Measurements from ENCODE around the gene ERCC2. TPM values are rescaled to one million over a fixed set of nuclear protein-coding genes. Genes with fewer than 3 reads are reported as not detected.

Gene ERCC2
- total RNA-seq, 3 donors from 2014 or later: 6.4 to 11.5 (median 9.5) TPM

DNA sequence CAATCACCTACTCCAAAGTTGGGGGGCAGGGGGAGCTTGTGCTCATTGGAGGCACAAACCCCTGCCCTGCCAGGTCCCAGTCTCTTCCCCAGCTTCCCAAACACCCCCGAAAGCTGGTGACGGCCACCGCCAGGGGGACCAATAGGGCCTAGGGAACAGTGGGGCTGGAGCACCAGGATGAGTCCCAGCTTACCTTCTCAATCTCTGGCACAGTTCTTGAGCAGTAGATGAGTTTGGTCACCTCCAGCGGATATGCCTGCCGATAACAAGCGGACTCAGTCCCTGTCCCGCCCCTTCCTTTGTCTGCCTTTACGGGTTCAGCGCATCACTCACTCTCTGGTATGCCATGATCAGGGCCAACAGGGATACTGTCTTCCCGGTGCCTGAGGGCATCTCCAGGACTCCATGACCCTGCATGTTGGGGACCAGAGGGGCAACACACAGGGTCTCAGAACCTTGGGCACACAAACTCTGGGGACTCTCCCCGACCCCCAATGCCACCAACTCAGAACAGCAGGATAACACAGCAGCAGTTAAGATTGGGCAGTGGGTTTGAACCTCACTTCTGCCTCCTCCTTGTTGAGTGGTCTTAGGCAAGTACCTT, 1.5 kb downstream of the ERCC2 start:
- TF ChIP-seq CTCF (IDR thresholded peaks at IDR 0.05) (no peak), POLR2A (IDR thresholded peaks at IDR 0.05) (no peak), POLR2AphosphoS5 (IDR thresholded peaks at IDR 0.05) (no peak)
- no peak for DNase-seq (ENCODE audit: low spot score in 2 of 2)
- intact Hi-C loops (cut with DNase I; ENCODE audit: low total_unique reads): loop anchor here (2.0 kb wide), 1 partner anchor 58 kb away; no protein-coding TSS in a partner anchor
- H3K4me1 ChIP-seq: no peaks in the 10 kb centered on the region
- no peaks in the 10 kb centered on the region for H3K27me3 ChIP-seq
- H3K9me3 ChIP-seq: no peaks in the 10 kb centered on the region
- H3K36me3 ChIP-seq: no peaks in the 10 kb centered on the region
- H3K27ac ChIP-seq: no peak overlapping the region
- no peak overlapping the region for H3K4me3 ChIP-seq

GRCh38 chr19:45368127-45368526, 2.2 kb downstream of the ERCC2 start:
- Histone ChIP-seq H3K4me1 (no peaks in the 10 kb centered on the region), H3K27me3 (no peaks in the 10 kb centered on the region), H3K27ac (no peak overlapping the region), H3K36me3 (no peaks in the 10 kb centered on the region), H3K9me3 (no peaks in the 10 kb centered on the region), H3K4me3 (no peak overlapping the region)
- TF ChIP-seq POLR2A (IDR thresholded peaks at IDR 0.05) (no peak), POLR2AphosphoS5 (IDR thresholded peaks at IDR 0.05) (no peak), CTCF (IDR thresholded peaks at IDR 0.05) (no peak)
- intact Hi-C loops (cut with DNase I; ENCODE audit: low total_unique reads): loop anchor here (2.0 kb wide), 1 partner anchor 57 kb away; no protein-coding TSS in a partner anchor
- DNase-seq (ENCODE audit: low spot score in 2 of 2): no peak

DNA sequence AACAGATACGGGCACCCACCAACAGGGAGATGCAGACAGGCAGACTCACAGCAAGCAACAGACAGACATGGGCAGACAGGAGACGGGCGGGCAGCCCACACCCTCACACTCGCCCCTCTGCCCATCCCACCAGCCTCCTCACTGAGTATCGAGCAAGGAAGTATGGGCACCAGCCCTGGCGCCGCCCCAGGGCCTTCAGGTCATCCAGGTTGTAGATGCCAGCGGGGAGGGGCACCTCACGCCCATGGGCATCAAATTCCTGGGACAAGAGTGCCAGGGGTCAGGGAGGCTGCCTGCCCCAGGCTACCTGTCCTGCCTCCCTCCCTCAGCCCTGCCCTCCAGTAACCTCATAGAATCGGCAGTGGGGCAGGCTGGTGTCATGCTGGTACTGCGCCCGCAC, 5.7 kb downstream of the ERCC2 start:
- no peak overlapping the region for H3K4me3 ChIP-seq
- no peak overlapping the region for H3K27ac ChIP-seq
- intact Hi-C loops (cut with DNase I; ENCODE audit: low total_unique reads): no loop called here
- H3K4me1 ChIP-seq: no peaks in the 10 kb centered on the region
- TF ChIP-seq POLR2A (IDR thresholded peaks at IDR 0.05): no peak
- no peak for TF ChIP-seq CTCF (IDR thresholded peaks at IDR 0.05)
- no peak for TF ChIP-seq POLR2AphosphoS5 (IDR thresholded peaks at IDR 0.05)
- no peaks in the 10 kb centered on the region for H3K36me3 ChIP-seq
- DNase-seq (ENCODE audit: low spot score in 2 of 2): no peak
- H3K27me3 ChIP-seq: no peaks in the 10 kb centered on the region
- no peaks in the 10 kb centered on the region for H3K9me3 ChIP-seq

- intact Hi-C loops (cut with DNase I; ENCODE audit: low total_unique reads): no loop called here
Measured at GRCh38 chr19:45363861-45364459, 6.4 kb downstream of the ERCC2 start.

More at GRCh38 chr19:45363861-45364459, 6.4 kb downstream of the ERCC2 start:
- Histone ChIP-seq H3K4me1 (no peaks in the 10 kb centered on the region), H3K27ac (no peak overlapping the region), H3K36me3 (no peaks in the 10 kb centered on the region), H3K27me3 (no peaks in the 10 kb centered on the region), H3K9me3 (no peaks in the 10 kb centered on the region), H3K4me3 (no peak overlapping the region)
- TF ChIP-seq POLR2AphosphoS5 (IDR thresholded peaks at IDR 0.05) (no peak), POLR2A (IDR thresholded peaks at IDR 0.05) (no peak), CTCF (IDR thresholded peaks at IDR 0.05) (no peak)
- no peak for DNase-seq (ENCODE audit: low spot score in 2 of 2)
